Ascending aorta (tissue), 2 donors: ENCODE data around the gene SPEF1. TPM values are rescaled to one million over a fixed set of nuclear protein-coding genes. Genes with fewer than 3 reads are reported as not detected.
A peak's percentile ranks its signal among the peaks of the same experiment; 100 is the strongest.

Source experiments
- DNase-seq, 2 donors: peaks; one replicate each; pipeline ENCODE4 v3.0.0-alpha.2; 2019; ENCODE audit warnings: low spot score in 2 of 2
- H3K27ac ChIP-seq, 2 donors: fragments of 200-600 bp; sonication (generic); one replicate each; pipeline ENCODE4 v1.5.1; 2016 to 2017; ENCODE audit warnings: mild to moderate bottlenecking in 1 of 2
- H3K27me3 ChIP-seq: fragments of 200-600 bp; sonication (generic); one replicate; pipeline ENCODE4 v1.5.1; 2017
- H3K36me3 ChIP-seq, 2 donors: fragments of 200-600 bp; sonication (generic); one replicate each; pipeline ENCODE4 v1.5.1; 2016
- H3K4me1 ChIP-seq, 2 donors: fragments of 200-600 bp; sonication (generic); one replicate each; pipeline ENCODE4 v1.5.1; 2016 to 2017; ENCODE audit warnings: mild to moderate bottlenecking in 1 of 2
- H3K4me3 ChIP-seq, 2 donors: fragments of 200-600 bp; sonication (generic); one replicate each; pipeline ENCODE4 v1.5.1; 2016 to 2017; ENCODE audit warnings: mild to moderate bottlenecking in 1 of 2
- H3K9me3 ChIP-seq, 2 donors: fragments of 200-600 bp; sonication (generic); one replicate each; pipeline ENCODE4 v1.5.1; 2016
- CTCF ChIP-seq, 3 experiments: fragments of 200-600 bp in 2 of 3; fragments of 450-650 bp in 1 of 3; sonication (generic) in 2 of 3; IDR thresholded peaks; one replicate each; pipeline ENCODE4 v1.5.1; 2016 to 2019; ENCODE audit warnings: antibody characterized with exemption in 3 of 3, mild to moderate bottlenecking in 1 of 3, moderate library complexity in 1 of 3
- intact Hi-C: fragments of 100-400 bp; cut with DNase I; formaldehyde crosslinking; loops from one replicate; pipeline ENCODE4 v1.15.1; 2023
- total RNA-seq: library from RNA; depleted of rRNA; stranded (reverse); fragments of >200 nt; gene quantifications from one replicate; pipeline ENCODE4 v1.1.0, GENCODE V29; 2016

Gene SPEF1
- total RNA-seq, 1 donor from 2014 or later, result not detected

GRCh38 chr20:3741836-3742458, 39.3 kb downstream of the SPEF1 start:
- DNase-seq, result no peak
- Histone ChIP-seq H3K27ac (no peak overlapping the region), H3K36me3 (no peaks in the 10 kb centered on the region), H3K4me3 (no peak overlapping the region), H3K27me3 (no peaks in the 10 kb centered on the region), H3K4me1 (no peaks in the 10 kb centered on the region), H3K9me3 (no peaks in the 10 kb centered on the region)
- TF ChIP-seq CTCF (IDR thresholded peaks at IDR 0.05), result no peak
- intact Hi-C loops, result no loop called here

- Histone ChIP-seq H3K4me3 (no peak overlapping the region), H3K27me3 (no peaks in the 10 kb centered on the region), H3K4me1 (no peaks in the 10 kb centered on the region), H3K27ac (peak overlapping the region in 1 of 2 donors; percentile 18), H3K36me3 (no peaks in the 10 kb centered on the region), H3K9me3 (no peaks in the 10 kb centered on the region)
- no peak for DNase-seq
- intact Hi-C loops, result no loop called here
- no peak for TF ChIP-seq CTCF (IDR thresholded peaks at IDR 0.05)
These were observed 40.5 kb downstream of the SPEF1 start for GRCh38 chr20:3740615-3741301.

GRCh38 chr20:3739926-3740451, 41.3 kb downstream of the SPEF1 start:
- no peaks in the 10 kb centered on the region for H3K36me3 ChIP-seq
- no peaks in the 10 kb centered on the region for H3K4me1 ChIP-seq
- intact Hi-C loops, result no loop called here
- no peaks in the 10 kb centered on the region for H3K27me3 ChIP-seq
- TF ChIP-seq CTCF (IDR thresholded peaks at IDR 0.05), result no peak
- H3K9me3 ChIP-seq, result no peaks in the 10 kb centered on the region
- DNase-seq, result no peak
- H3K4me3 ChIP-seq, result no peak overlapping the region
- H3K27ac ChIP-seq, result peak overlapping the region in 1 of 2 donors; percentile 18

- Histone ChIP-seq H3K36me3 (no peaks in the 10 kb centered on the region), H3K27ac (peak overlapping the region in 1 of 2 donors; percentile 18), H3K4me3 (no peak overlapping the region), H3K4me1 (no peaks in the 10 kb centered on the region), H3K9me3 (no peaks in the 10 kb centered on the region), H3K27me3 (no peaks in the 10 kb centered on the region)
- intact Hi-C loops, result no loop called here
- no peak for TF ChIP-seq CTCF (IDR thresholded peaks at IDR 0.05)
- DNase-seq, result no peak
These were observed 42.0 kb downstream of the SPEF1 start for GRCh38 chr20:3739054-3739925.

- no peaks in the 10 kb centered on the region for H3K9me3 ChIP-seq
- no peak overlapping the region for H3K4me3 ChIP-seq
- H3K4me1 ChIP-seq, result no peaks in the 10 kb centered on the region
- TF ChIP-seq CTCF (IDR thresholded peaks at IDR 0.05), result no peak
- intact Hi-C loops, result no loop called here
- DNase-seq, result no peak
- no peaks in the 10 kb centered on the region for H3K36me3 ChIP-seq
- H3K27me3 ChIP-seq, result no peaks in the 10 kb centered on the region
- no peak overlapping the region for H3K27ac ChIP-seq
These were observed 42.9 kb downstream of the SPEF1 start for GRCh38 chr20:3738111-3739053.
